ENCODE data around the gene VASP.

DNA sequence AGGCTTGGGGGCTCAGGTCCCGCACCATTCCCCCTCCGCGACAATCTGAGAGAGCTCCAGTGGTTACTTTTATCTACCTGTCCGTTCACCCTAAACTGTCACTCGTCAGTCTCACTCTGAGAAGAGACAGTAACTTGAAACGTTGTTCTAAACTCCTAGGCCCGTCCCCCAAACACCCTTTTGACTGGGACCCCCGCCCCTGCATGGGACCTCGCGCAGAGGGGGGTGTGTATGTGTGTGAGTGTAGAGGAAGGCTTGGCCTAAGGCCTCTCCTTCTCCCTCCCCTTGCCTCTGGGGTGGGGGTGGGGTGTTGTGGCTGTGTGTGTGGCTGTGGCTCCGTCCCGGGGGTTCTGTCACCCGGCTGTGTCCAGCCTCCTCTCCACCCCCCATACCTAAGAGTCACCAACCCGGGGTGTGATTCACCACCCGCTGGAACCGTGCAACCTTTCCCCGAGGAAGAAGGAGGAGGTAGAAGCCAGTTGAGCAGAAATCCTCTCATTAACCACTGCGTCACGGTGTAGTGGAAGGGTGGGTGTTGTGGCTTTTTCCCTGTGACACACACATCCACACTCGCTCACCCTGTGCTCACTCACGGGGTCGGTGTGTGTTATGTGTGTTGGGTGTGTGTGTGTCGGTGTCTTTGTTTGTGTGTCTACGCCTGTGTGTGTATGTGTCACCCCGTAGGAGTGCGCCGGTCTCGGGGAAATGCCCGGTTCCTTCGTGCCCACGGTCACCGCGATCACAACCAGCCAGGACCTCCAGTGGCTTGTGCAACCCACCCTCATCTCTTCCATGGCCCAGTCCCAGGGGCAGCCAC is 37.1 kb upstream of the VASP start:
- TF ChIP-seq, protein P1, sequence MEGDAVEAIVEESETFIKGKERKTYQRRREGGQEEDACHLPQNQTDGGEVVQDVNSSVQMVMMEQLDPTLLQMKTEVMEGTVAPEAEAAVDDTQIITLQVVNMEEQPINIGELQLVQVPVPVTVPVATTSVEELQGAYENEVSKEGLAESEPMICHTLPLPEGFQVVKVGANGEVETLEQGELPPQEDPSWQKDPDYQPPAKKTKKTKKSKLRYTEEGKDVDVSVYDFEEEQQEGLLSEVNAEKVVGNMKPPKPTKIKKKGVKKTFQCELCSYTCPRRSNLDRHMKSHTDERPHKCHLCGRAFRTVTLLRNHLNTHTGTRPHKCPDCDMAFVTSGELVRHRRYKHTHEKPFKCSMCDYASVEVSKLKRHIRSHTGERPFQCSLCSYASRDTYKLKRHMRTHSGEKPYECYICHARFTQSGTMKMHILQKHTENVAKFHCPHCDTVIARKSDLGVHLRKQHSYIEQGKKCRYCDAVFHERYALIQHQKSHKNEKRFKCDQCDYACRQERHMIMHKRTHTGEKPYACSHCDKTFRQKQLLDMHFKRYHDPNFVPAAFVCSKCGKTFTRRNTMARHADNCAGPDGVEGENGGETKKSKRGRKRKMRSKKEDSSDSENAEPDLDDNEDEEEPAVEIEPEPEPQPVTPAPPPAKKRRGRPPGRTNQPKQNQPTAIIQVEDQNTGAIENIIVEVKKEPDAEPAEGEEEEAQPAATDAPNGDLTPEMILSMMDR (conservative IDR thresholded peaks at IDR 0.05; ENCODE audit: low read length) = no peak
- TF ChIP-seq EZH2phosphoT487 (IDR thresholded peaks at IDR 0.05; ENCODE audit: borderline replicate concordance) = no peak
